Measurements from ENCODE around the gene REXO1. TPM values are rescaled to one million over a fixed set of nuclear protein-coding genes. Genes with fewer than 3 reads are reported as not detected.

REXO1 gene
- total and polyA plus RNA-seq, 2 of the 13 experiments (the other 11 are each of a cell fraction or from before 2014, with no cell fraction given), result 5.0 to 11.2 TPM

DNA sequence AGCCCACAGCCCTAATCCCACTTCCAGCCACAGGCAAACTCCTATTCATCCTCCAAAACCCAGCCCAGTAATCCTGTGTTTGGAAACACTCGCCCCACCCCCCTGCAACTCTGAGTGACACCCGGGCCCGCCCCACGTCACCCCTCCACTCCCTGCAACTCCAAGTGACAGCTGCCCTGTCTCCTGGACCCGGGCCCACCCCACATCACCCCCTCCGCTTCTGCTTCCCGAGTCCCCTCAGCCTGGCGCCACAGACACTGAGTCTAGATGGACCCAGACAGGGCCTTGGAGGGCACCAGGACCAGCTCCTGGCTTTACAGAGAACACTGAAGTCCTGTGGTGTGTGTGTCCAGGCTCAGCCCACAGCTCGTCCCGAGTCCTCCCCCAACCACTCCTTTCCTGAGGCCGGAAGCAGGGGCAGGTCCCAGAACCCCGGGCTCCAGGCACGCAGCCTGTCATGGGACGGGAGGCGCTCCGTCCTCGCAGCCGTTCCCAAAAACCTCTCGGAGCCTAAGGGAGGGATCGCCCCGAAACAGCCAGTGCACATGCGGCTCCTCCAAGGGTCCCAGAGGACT, 7.7 kb downstream of the REXO1 start (continued):
- TF ChIP-seq, protein P1, sequence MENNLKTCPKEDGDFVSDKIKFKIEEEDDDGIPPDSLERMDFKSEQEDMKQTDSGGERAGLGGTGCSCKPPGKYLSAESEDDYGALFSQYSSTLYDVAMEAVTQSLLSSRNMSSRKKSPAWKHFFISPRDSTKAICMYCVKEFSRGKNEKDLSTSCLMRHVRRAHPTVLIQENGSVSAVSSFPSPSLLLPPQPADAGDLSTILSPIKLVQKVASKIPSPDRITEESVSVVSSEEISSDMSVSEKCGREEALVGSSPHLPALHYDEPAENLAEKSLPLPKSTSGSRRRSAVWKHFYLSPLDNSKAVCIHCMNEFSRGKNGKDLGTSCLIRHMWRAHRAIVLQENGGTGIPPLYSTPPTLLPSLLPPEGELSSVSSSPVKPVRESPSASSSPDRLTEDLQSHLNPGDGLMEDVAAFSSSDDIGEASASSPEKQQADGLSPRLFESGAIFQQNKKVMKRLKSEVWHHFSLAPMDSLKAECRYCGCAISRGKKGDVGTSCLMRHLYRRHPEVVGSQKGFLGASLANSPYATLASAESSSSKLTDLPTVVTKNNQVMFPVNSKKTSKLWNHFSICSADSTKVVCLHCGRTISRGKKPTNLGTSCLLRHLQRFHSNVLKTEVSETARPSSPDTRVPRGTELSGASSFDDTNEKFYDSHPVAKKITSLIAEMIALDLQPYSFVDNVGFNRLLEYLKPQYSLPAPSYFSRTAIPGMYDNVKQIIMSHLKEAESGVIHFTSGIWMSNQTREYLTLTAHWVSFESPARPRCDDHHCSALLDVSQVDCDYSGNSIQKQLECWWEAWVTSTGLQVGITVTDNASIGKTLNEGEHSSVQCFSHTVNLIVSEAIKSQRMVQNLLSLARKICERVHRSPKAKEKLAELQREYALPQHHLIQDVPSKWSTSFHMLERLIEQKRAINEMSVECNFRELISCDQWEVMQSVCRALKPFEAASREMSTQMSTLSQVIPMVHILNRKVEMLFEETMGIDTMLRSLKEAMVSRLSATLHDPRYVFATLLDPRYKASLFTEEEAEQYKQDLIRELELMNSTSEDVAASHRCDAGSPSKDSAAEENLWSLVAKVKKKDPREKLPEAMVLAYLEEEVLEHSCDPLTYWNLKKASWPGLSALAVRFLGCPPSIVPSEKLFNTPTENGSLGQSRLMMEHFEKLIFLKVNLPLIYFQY (CRISPR knock-in tag; IDR thresholded peaks at IDR 0.05; ENCODE audit: borderline replicate concordance), result no peak
- no peak for TF ChIP-seq NCOA5 (CRISPR knock-in tag; IDR thresholded peaks at IDR 0.05)
- TF ChIP-seq KDM2A (CRISPR knock-in tag; IDR thresholded peaks at IDR 0.05; ENCODE audit: borderline replicate concordance, low read depth), result 0 out of 2 replicates have a peak, but pooled peaks have one; percentile 32
- TF ChIP-seq, protein P2, sequence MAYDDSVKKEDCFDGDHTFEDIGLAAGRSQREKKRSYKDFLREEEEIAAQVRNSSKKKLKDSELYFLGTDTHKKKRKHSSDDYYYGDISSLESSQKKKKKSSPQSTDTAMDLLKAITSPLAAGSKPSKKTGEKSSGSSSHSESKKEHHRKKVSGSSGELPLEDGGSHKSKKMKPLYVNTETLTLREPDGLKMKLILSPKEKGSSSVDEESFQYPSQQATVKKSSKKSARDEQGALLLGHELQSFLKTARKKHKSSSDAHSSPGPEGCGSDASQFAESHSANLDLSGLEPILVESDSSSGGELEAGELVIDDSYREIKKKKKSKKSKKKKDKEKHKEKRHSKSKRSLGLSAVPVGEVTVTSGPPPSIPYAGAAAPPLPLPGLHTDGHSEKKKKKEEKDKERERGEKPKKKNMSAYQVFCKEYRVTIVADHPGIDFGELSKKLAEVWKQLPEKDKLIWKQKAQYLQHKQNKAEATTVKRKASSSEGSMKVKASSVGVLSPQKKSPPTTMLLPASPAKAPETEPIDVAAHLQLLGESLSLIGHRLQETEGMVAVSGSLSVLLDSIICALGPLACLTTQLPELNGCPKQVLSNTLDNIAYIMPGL (CRISPR knock-in tag; IDR thresholded peaks at IDR 0.05; ENCODE audit: borderline replicate concordance in 1 of 2, low read depth in 1 of 2), result peak in 1 of 2 experiments; percentile 22; a peak in 1 of 4 replicates
- TF ChIP-seq, protein P3, sequence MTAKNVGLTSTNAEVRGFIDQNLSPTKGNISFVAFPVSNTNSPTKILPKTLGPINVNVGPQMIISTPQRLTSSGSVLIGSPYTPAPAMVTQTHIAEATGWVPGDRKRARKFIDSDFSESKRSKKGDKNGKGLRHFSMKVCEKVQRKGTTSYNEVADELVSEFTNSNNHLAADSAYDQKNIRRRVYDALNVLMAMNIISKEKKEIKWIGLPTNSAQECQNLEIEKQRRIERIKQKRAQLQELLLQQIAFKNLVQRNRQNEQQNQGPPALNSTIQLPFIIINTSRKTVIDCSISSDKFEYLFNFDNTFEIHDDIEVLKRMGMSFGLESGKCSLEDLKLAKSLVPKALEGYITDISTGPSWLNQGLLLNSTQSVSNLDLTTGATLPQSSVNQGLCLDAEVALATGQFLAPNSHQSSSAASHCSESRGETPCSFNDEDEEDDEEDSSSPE (CRISPR knock-in tag; IDR thresholded peaks at IDR 0.05), result no peak
- TF ChIP-seq, protein P4, sequence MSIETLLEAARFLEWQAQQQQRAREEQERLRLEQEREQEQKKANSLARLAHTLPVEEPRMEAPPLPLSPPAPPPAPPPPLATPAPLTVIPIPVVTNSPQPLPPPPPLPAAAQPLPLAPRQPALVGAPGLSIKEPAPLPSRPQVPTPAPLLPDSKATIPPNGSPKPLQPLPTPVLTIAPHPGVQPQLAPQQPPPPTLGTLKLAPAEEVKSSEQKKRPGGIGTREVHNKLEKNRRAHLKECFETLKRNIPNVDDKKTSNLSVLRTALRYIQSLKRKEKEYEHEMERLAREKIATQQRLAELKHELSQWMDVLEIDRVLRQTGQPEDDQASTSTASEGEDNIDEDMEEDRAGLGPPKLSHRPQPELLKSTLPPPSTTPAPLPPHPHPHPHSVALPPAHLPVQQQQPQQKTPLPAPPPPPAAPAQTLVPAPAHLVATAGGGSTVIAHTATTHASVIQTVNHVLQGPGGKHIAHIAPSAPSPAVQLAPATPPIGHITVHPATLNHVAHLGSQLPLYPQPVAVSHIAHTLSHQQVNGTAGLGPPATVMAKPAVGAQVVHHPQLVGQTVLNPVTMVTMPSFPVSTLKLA (IDR thresholded peaks at IDR 0.05), result no peak
- no peak for TF ChIP-seq ATF7 (IDR thresholded peaks at IDR 0.05)
- no peak for TF ChIP-seq ATF7 (CRISPR knock-in tag; IDR thresholded peaks at IDR 0.05)
- no peak for TF ChIP-seq SRSF4 (IDR thresholded peaks at IDR 0.05; ENCODE audit: low read depth, low read length, poor library complexity, severe bottlenecking)
- TF ChIP-seq ZNF619 (CRISPR knock-in tag; IDR thresholded peaks at IDR 0.05), result no peak
- no peak for TF ChIP-seq HOXA9 (CRISPR knock-in tag; IDR thresholded peaks at IDR 0.05; ENCODE audit: borderline replicate concordance)
- no peak for TF ChIP-seq ZNF350 (CRISPR knock-in tag; IDR thresholded peaks at IDR 0.05; ENCODE audit: borderline replicate concordance, low read depth)
- TF ChIP-seq MTA3 (CRISPR knock-in tag; IDR thresholded peaks at IDR 0.05), result no peak
- TF ChIP-seq MAFG (CRISPR knock-in tag; IDR thresholded peaks at IDR 0.05), result no peak
- TF ChIP-seq, protein P5, sequence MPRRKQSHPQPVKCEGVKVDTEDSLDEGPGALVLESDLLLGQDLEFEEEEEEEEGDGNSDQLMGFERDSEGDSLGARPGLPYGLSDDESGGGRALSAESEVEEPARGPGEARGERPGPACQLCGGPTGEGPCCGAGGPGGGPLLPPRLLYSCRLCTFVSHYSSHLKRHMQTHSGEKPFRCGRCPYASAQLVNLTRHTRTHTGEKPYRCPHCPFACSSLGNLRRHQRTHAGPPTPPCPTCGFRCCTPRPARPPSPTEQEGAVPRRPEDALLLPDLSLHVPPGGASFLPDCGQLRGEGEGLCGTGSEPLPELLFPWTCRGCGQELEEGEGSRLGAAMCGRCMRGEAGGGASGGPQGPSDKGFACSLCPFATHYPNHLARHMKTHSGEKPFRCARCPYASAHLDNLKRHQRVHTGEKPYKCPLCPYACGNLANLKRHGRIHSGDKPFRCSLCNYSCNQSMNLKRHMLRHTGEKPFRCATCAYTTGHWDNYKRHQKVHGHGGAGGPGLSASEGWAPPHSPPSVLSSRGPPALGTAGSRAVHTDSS (CRISPR knock-in tag; conservative IDR thresholded peaks at IDR 0.05), result no peak
- TF ChIP-seq, protein P6, sequence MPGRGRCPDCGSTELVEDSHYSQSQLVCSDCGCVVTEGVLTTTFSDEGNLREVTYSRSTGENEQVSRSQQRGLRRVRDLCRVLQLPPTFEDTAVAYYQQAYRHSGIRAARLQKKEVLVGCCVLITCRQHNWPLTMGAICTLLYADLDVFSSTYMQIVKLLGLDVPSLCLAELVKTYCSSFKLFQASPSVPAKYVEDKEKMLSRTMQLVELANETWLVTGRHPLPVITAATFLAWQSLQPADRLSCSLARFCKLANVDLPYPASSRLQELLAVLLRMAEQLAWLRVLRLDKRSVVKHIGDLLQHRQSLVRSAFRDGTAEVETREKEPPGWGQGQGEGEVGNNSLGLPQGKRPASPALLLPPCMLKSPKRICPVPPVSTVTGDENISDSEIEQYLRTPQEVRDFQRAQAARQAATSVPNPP (CRISPR knock-in tag; IDR thresholded peaks at IDR 0.05), result no peak
- TF ChIP-seq HNRNPH1 (optimal IDR thresholded peaks at IDR 0.05; ENCODE audit: low read depth, low read length), result no peak
- 0 out of 2 replicates have a peak, but pooled peaks have one; percentile 29 for TF ChIP-seq KLF13 (CRISPR knock-in tag; IDR thresholded peaks at IDR 0.05)

Data from HepG2 (cell line).